Activated naive CD8-positive, alpha-beta T cell (primary cell): ENCODE measurements around the gene CD200R1.
A peak's percentile ranks its signal among the peaks of the same experiment; 100 is the strongest.

Experiments used
- H3K27ac Mint-ChIP-seq: one replicate; pipeline ENCODE4 v1.8.0; 2021; ENCODE audit warnings: mixed read lengths
- H3K27me3 Mint-ChIP-seq: one replicate; pipeline ENCODE4 v1.8.0; 2021; ENCODE audit warnings: mixed read lengths
- H3K36me3 Mint-ChIP-seq: one replicate; pipeline ENCODE4 v1.8.0; 2021; ENCODE audit warnings: mixed read lengths
- H3K4me1 Mint-ChIP-seq: one replicate; pipeline ENCODE4 v1.8.0; 2021; ENCODE audit warnings: low read depth, mixed read lengths
- H3K4me3 Mint-ChIP-seq: one replicate; pipeline ENCODE4 v1.8.0; 2021; ENCODE audit warnings: mild to moderate bottlenecking, mixed read lengths
- H3K9me3 Mint-ChIP-seq: one replicate; pipeline ENCODE4 v1.8.0; 2021; ENCODE audit warnings: low read depth, mixed read lengths

CD200R1 gene

GRCh38 chr3:112987710-112988334 is 12.9 kb upstream of the CD200R1 start:
- Mint-ChIP-seq H3K4me3 (no peak overlapping the region), H3K27me3 (no peaks in the 10 kb centered on the region), H3K9me3 (no peaks in the 10 kb centered on the region), H3K4me1 (peaks cover 50% of the 10 kb centered on the region), H3K27ac (no peak overlapping the region), H3K36me3 (no peaks in the 10 kb centered on the region)

- no peak overlapping the region for H3K4me3 Mint-ChIP-seq
- H3K9me3 Mint-ChIP-seq: no peaks in the 10 kb centered on the region
These were observed 9.6 kb upstream of the CD200R1 start for GRCh38 chr3:112984485-112984884.

DNA sequence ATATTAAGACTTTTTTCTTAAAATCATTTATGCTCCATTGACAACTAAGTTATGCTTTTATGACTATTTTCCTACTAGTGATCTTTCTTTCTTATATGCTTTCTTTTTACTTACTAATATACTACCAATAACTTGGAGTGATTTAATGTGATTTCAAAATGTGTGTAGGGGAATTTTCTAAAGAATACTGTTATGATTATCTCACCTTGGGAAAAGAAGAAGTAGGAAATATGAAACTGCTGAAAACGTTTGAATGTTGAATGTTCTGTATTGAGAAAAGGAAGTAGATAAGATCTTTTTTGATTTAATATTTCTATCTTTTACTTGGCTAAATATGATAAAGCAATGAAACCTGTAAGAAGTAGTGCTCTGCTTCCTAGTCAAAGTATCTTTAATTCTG is 7.8 kb upstream of the CD200R1 start:
- H3K36me3 Mint-ChIP-seq: no peaks in the 10 kb centered on the region
- no peak overlapping the region for H3K27ac Mint-ChIP-seq

More at GRCh38 chr3:112984485-112984884, 9.6 kb upstream of the CD200R1 start:
- Mint-ChIP-seq H3K4me1 (peaks cover 34% of the 10 kb centered on the region), H3K27me3 (no peaks in the 10 kb centered on the region), H3K27ac (no peak overlapping the region), H3K36me3 (no peaks in the 10 kb centered on the region)

DNA sequence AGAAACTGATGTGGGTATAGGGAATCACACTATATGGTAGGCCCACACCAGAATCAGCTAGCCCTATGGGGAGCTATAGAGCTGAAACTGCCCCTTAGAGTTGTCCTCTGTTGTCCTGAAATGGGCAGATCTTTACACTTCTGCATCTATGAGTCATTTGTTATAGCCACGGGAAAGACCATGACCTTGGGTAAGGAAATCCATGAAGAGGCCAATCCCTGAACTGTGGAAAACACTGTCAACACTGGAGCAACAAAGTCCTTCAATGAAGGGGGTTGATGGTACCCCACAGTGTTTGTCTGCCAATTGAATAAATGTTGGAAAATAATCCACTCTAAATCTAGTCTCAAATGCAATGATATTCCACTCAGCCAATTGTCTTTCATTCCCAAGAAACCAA is 5.2 kb upstream of the CD200R1 start:
- Mint-ChIP-seq H3K36me3 (no peaks in the 10 kb centered on the region), H3K27ac (no peak overlapping the region), H3K27me3 (no peaks in the 10 kb centered on the region), H3K4me1 (peaks cover 63% of the 10 kb centered on the region), H3K4me3 (no peak overlapping the region), H3K9me3 (no peaks in the 10 kb centered on the region)

More for the DNA sequence above, 7.8 kb upstream of the CD200R1 start:
- Mint-ChIP-seq H3K4me1 (peaks cover 48% of the 10 kb centered on the region), H3K9me3 (no peaks in the 10 kb centered on the region), H3K4me3 (no peak overlapping the region), H3K27me3 (no peaks in the 10 kb centered on the region)

DNA sequence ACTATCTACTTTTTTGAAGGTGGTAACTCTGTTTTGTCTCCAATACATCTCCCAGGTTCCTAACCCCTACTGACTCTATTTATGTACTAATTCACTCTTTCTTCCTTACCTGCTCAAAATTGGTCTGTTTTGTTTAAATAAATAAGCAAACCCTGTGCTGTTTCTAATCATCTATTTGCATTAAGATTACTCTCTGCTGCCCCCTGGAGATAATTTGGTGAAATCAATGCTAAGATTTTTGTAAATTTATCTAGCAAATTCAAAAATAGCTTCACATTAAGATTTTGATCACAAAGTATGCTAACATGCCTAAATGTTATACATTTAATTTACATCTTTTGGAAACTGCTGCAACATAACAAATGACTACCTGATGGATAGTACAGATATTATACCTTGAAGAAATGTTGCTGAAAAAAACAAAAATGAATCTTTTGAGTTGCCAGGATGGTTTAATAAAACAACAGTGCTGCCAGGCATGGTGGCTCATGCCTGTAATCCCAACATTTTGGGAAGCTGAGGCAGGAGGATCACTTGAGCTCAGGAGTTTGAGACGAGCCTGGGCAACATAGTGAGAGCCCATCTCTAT is 4.4 kb upstream of the CD200R1 start:
- Mint-ChIP-seq H3K9me3 (no peaks in the 10 kb centered on the region), H3K36me3 (no peaks in the 10 kb centered on the region), H3K4me3 (no peak overlapping the region), H3K4me1 (peaks cover 64% of the 10 kb centered on the region), H3K27me3 (no peaks in the 10 kb centered on the region), H3K27ac (no peak overlapping the region)

DNA sequence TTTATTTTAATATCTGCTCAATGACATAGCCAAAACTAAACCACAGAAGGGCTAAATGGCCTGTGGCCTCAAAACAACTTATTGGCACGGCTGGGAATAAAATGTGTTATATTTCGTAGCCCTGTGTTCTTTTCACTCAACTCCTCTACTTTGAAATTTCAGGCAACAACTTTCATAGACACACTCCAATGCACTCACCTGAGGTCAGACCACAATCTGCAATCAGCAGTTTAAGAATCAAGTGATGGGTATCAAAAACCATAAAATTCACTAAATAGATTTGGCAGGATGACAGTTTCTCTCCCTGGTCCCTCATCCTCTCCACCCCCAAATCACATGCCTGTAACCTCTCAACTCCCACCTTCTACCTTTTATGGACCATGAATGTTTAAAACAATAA is 2.0 kb upstream of the CD200R1 start:
- no peaks in the 10 kb centered on the region for H3K36me3 Mint-ChIP-seq
- peak overlapping the region; percentile 51 for H3K4me3 Mint-ChIP-seq
- H3K27me3 Mint-ChIP-seq: no peaks in the 10 kb centered on the region
- peak overlapping the region; percentile 84 for H3K27ac Mint-ChIP-seq
- H3K9me3 Mint-ChIP-seq: no peaks in the 10 kb centered on the region
- peaks cover 70% of the 10 kb centered on the region for H3K4me1 Mint-ChIP-seq

DNA sequence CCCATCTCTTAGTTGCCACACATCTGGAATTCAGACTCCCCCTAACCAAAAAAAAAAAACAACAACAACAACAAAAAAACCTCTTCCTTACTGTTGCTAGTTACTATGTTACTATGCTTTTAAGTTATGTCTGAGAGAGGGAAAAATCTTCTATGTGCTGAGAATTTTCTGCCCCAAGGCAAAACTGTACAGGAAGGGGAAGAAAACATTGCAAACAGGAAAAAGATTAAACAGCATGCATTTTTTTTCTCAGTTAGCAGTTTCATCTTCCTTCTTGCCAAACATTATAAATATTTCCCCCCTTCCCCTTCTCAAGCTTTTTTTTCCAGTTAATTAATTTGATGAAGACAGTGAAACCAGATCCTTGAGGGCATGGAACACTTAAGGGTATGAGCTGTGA is 1.1 kb upstream of the CD200R1 start:
- Mint-ChIP-seq H3K4me3 (peak overlapping the region; percentile 90), H3K27me3 (no peaks in the 10 kb centered on the region), H3K27ac (peak overlapping the region; percentile 84), H3K4me1 (peaks cover 79% of the 10 kb centered on the region), H3K9me3 (no peaks in the 10 kb centered on the region), H3K36me3 (peaks cover 2% of the 10 kb centered on the region)

GRCh38 chr3:112974178-112974517 is 755 bp downstream of the CD200R1 start:
- peaks cover 2% of the 10 kb centered on the region for H3K36me3 Mint-ChIP-seq

DNA sequence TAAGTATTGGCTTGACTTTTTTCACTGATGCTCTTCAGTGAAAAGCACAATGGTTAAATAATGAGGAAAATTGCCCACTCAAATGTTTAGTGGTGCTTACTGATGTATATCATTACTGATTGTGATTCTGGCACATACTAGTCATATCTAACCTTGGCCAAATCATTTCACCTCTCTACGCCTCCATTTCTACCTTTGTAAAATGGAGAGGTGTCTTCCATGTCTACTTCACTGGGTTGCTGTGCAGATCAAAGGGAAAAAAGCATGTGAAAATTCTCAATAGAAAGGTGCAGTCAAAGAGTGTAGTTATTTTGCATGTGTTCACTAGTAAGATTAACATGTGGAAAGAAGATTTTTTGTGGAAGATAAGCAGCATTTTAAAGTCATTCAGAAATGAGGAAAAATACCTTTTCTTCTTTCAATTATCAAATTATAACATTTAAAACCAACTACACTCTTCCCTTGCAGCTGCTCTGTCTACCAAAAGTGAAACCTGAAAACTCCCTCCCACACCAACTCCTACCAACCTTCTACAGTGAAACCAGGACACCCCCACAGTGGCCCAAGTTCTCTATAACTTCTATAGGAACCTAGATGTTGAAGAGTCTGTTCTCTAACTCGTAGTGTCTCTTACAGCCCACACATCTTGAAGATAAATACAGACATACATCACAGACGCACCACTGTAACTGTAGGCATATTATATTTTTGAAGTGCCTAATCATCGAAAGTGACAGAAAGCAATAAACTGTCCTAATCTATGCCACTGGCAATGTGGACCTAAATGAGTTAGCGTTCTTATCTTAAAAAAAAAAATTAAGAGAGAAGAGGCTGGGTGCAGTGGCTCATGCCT is 1.4 kb downstream of the CD200R1 start:
- Mint-ChIP-seq H3K36me3 (peaks cover 2% of the 10 kb centered on the region), H3K9me3 (no peaks in the 10 kb centered on the region), H3K4me1 (peaks cover 92% of the 10 kb centered on the region), H3K27ac (peak overlapping the region; percentile 84), H3K27me3 (no peaks in the 10 kb centered on the region), H3K4me3 (peak overlapping the region; percentile 90)

More at GRCh38 chr3:112974178-112974517, 755 bp downstream of the CD200R1 start:
- Mint-ChIP-seq H3K4me1 (peaks cover 90% of the 10 kb centered on the region), H3K27me3 (no peaks in the 10 kb centered on the region), H3K4me3 (peak overlapping the region; percentile 90), H3K9me3 (no peaks in the 10 kb centered on the region), H3K27ac (peak overlapping the region; percentile 84)

DNA sequence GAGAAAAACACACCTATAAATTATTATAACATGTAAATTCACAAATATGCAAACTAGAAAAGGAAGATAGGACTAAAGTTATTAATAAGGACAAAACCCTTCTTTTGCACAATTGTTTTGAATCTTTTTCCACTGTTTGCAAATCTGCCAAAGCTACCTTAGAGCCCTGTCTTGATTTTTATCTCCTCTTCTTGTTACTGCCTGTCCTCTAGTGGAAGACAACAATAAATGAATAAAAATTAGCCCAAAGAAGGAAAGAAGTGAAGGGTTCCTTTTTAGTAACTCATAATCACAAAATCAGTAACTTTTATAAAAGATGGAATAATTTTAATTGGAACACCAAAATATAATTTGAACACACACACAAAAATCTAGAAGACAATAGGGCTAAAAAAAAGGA is 2.7 kb downstream of the CD200R1 start:
- H3K9me3 Mint-ChIP-seq: no peaks in the 10 kb centered on the region
- H3K4me1 Mint-ChIP-seq: peaks cover 91% of the 10 kb centered on the region
- H3K27me3 Mint-ChIP-seq: no peaks in the 10 kb centered on the region
- peak overlapping the region; percentile 81 for H3K27ac Mint-ChIP-seq
- H3K36me3 Mint-ChIP-seq: peaks cover 5% of the 10 kb centered on the region
- H3K4me3 Mint-ChIP-seq: peak overlapping the region; percentile 90

DNA sequence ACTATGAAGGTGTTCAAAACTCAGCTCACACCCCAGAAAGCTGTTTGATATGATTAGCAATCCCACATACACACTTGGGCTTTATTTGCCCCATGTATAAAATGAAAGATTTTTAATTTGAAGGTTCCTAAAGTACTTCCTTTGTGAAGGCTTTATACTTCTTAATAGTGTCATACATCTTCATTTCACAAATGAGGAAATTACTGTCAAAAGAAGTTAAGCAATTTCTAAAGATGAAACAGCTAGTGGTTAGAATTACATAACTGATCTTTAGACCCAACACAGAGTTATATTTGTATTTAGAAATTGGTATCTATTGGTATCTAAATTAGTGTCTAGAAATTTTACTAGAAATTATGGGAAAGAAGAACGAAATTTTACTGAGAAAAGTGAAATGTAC is 7.1 kb downstream of the CD200R1 start:
- Mint-ChIP-seq H3K4me3 (no peak overlapping the region), H3K4me1 (peaks cover 62% of the 10 kb centered on the region), H3K36me3 (peaks cover 36% of the 10 kb centered on the region), H3K27ac (peak overlapping the region; percentile 30), H3K27me3 (no peaks in the 10 kb centered on the region), H3K9me3 (peaks cover 15% of the 10 kb centered on the region)

DNA sequence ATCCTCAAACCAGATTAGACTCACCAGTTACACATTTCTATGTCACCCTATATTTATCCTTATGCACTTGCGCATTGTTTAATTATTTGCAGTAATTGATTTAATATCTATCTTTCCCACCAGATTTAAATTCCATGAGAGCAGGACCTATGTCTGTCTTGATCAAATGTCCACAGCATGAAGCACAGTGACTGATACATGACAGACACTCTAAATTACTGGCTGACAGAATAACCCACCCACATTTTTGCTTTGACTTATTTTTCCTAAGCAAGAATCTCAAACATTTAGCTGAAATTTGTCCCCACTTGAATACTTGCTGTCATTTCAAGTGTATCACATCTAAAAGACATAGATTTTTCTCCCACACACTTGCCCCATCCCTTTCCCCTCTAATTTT is 7.5 kb downstream of the CD200R1 start:
- Mint-ChIP-seq H3K27ac (peak overlapping the region; percentile 30), H3K4me1 (peaks cover 58% of the 10 kb centered on the region), H3K4me3 (peak overlapping the region; percentile 14)

DNA sequence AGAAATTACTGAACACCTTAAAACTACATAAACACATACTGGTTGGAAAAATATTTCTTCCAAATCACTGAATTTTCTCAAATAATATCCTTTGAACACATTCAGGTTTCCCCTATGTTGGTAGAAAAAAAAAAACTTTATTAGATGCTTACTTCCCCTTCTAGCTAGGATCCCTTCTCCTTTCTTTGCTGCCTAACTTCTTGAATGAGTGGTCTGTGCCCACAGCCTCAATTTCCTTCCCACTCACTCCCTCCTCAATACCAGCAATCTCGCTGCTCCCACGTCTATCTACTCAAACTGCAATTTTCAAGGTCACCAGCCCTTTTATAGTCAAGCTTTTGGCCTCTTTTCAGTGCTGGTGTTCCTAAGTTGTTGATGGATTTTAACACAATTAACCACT is 8.3 kb downstream of the CD200R1 start:
- Mint-ChIP-seq H3K9me3 (peaks cover 15% of the 10 kb centered on the region), H3K4me1 (peaks cover 54% of the 10 kb centered on the region), H3K27ac (peak overlapping the region; percentile 30), H3K27me3 (no peaks in the 10 kb centered on the region), H3K36me3 (peaks cover 37% of the 10 kb centered on the region), H3K4me3 (no peak overlapping the region)

More for the DNA sequence above, 7.5 kb downstream of the CD200R1 start:
- Mint-ChIP-seq H3K9me3 (peaks cover 15% of the 10 kb centered on the region), H3K27me3 (no peaks in the 10 kb centered on the region), H3K36me3 (peaks cover 37% of the 10 kb centered on the region)

DNA sequence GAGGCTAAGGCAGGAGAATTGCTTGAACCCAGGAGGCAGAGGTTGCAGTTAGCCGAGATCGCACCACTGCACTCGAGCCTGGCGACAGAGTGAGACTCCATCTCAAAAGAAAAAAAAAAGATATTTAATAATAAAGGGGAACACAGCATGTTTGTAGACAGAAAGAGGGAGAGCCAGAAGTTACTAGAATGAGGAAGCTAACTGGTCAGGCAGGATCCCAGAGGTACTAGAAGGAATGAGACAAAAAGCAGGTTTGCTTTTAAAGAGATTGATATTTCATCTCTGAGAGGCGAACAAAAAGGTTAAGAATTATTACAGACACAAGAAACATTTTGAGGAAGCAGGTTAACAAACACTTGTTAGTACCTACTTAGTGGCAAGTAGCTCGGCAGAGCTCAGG is 9.2 kb downstream of the CD200R1 start:
- Mint-ChIP-seq H3K36me3 (peaks cover 38% of the 10 kb centered on the region), H3K4me1 (peaks cover 47% of the 10 kb centered on the region), H3K4me3 (no peak overlapping the region), H3K9me3 (peaks cover 15% of the 10 kb centered on the region), H3K27ac (no peak overlapping the region), H3K27me3 (no peaks in the 10 kb centered on the region)

- no peaks in the 10 kb centered on the region for H3K27me3 Mint-ChIP-seq
- H3K4me1 Mint-ChIP-seq: peaks cover 47% of the 10 kb centered on the region
- H3K4me3 Mint-ChIP-seq: no peak overlapping the region
- H3K36me3 Mint-ChIP-seq: peaks cover 38% of the 10 kb centered on the region
- peaks cover 15% of the 10 kb centered on the region for H3K9me3 Mint-ChIP-seq
- no peak overlapping the region for H3K27ac Mint-ChIP-seq
These were observed 11.2 kb downstream of the CD200R1 start for GRCh38 chr3:112963683-112964082.
